ENCODE results near the gene PIKFYVE. TPM values are rescaled to one million over a fixed set of nuclear protein-coding genes. Genes with fewer than 3 reads are reported as not detected.
A peak's percentile ranks its signal among the peaks of the same experiment; 100 is the strongest.

Gene PIKFYVE
- total RNA-seq, 1 donor from 2014 or later, result 19.5 TPM

GRCh38 chr2:208326016-208326415 lies 60.0 kb downstream of the PIKFYVE start:
- Histone ChIP-seq H3K27me3 (ENCODE audit: control insufficient read depth, insufficient read depth, low read length) (no peaks in the 10 kb centered on the region), H3K36me3 (ENCODE audit: control insufficient read depth, insufficient read depth, low read length) (peaks cover 15% of the 10 kb centered on the region), H3K4me3 (ENCODE audit: low read depth, low read length) (no peak overlapping the region)
- FAIRE-seq (no peak), DNase-seq (ENCODE audit: low read depth) (no peak)
- no peak for TF ChIP-seq CTCF (IDR thresholded peaks at IDR 0.05; ENCODE audit: insufficient read depth, low read length, severe bottlenecking)

- no peak for TF ChIP-seq CTCF (IDR thresholded peaks at IDR 0.05; ENCODE audit: insufficient read depth, low read length, severe bottlenecking)
- H3K27me3 ChIP-seq (ENCODE audit: control insufficient read depth, insufficient read depth, low read length), result no peaks in the 10 kb centered on the region
- DNase-seq (ENCODE audit: low read depth) (peak; percentile 63), FAIRE-seq (no peak)
- H3K4me3 ChIP-seq (ENCODE audit: low read depth, low read length), result no peak overlapping the region
- peaks cover 17% of the 10 kb centered on the region for H3K36me3 ChIP-seq (ENCODE audit: control insufficient read depth, insufficient read depth, low read length)
Observed at GRCh38 chr2:208329485-208329884, 63.4 kb downstream of the PIKFYVE start.

DNA sequence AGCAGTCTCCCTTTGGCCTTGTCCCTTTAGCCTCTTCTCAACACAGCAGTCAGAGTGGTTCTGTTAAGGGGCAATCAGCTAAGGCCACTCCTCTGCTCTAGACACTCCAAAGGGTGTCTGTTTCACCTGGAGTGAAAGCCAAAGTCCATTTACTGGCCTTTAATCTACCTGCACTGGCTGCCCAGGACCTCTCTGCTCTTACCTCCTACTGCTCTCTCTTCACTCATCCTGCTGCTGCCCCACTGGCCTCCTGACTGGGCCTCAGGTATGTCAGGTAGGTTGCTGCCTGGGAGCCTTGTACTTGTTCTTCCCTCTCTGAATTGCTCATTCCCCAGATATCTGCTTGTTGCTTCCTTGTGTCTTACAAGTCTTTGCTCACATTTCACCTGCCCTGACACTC lies 68.2 kb downstream of the PIKFYVE start:
- Histone ChIP-seq H3K36me3 (ENCODE audit: control insufficient read depth, insufficient read depth, low read length) (peaks cover 10% of the 10 kb centered on the region), H3K4me3 (ENCODE audit: low read depth, low read length) (no peak overlapping the region), H3K27me3 (ENCODE audit: control insufficient read depth, insufficient read depth, low read length) (no peaks in the 10 kb centered on the region)
- no peak for DNase-seq (ENCODE audit: low read depth)
- TF ChIP-seq CTCF (IDR thresholded peaks at IDR 0.05; ENCODE audit: insufficient read depth, low read length, severe bottlenecking), result no peak
- FAIRE-seq, result peak; percentile 40

GRCh38 chr2:208346756-208347155 lies 80.7 kb downstream of the PIKFYVE start:
- TF ChIP-seq CTCF (IDR thresholded peaks at IDR 0.05; ENCODE audit: insufficient read depth, low read length, severe bottlenecking), result no peak
- no peaks in the 10 kb centered on the region for H3K27me3 ChIP-seq (ENCODE audit: control insufficient read depth, insufficient read depth, low read length)
- no peak overlapping the region for H3K4me3 ChIP-seq (ENCODE audit: low read depth, low read length)
- H3K36me3 ChIP-seq (ENCODE audit: control insufficient read depth, insufficient read depth, low read length), result peaks cover 9% of the 10 kb centered on the region
- FAIRE-seq (peak; percentile 60), DNase-seq (ENCODE audit: low read depth) (no peak)

- Histone ChIP-seq H3K4me3 (ENCODE audit: low read depth, low read length) (no peak overlapping the region), H3K27me3 (ENCODE audit: control insufficient read depth, insufficient read depth, low read length) (no peaks in the 10 kb centered on the region), H3K36me3 (ENCODE audit: control insufficient read depth, insufficient read depth, low read length) (peaks cover 10% of the 10 kb centered on the region)
- DNase-seq (ENCODE audit: low read depth), result no peak
- FAIRE-seq, result no peak
- no peak for TF ChIP-seq CTCF (IDR thresholded peaks at IDR 0.05; ENCODE audit: insufficient read depth, low read length, severe bottlenecking)
Observed at GRCh38 chr2:208350610-208351009, 84.6 kb downstream of the PIKFYVE start.
